OCI-LY1 (cell line): Measurements from ENCODE around the gene RALGPS1.

Experiments used
- H2AFZ ChIP-seq: fragments of 200-600 bp; sonication (generic), shearing (Covaris generic); 2 replicates; pipeline ENCODE4 v1.6.0; 2014; ENCODE audit warnings: antibody characterized with exemption, mild to moderate bottlenecking, low read length
- H3F3A ChIP-seq: fragments of 200-600 bp; sonication (generic), shearing (Covaris generic); 2 replicates; pipeline ENCODE4 v1.6.0; 2014; ENCODE audit warnings: mild to moderate bottlenecking, antibody characterized with exemption, low read length, moderate library complexity; ENCODE audit not compliant: insufficient read depth
- H3K27ac ChIP-seq: fragments of 200-600 bp; sonication (generic); 2 replicates; pipeline ENCODE4 v1.5.1; 2014; ENCODE audit warnings: low read length, mixed run types, mild to moderate bottlenecking, low read depth; ENCODE audit not compliant: poor library complexity, severe bottlenecking
- H3K27me3 ChIP-seq: fragments of 200-600 bp; sonication (generic); 2 replicates; pipeline ENCODE4 v1.6.0; 2014; ENCODE audit warnings: antibody characterized with exemption, mild to moderate bottlenecking, low read length, moderate library complexity; ENCODE audit not compliant: insufficient read depth
- H3K36me3 ChIP-seq: fragments of 200-600 bp; sonication (generic); 2 replicates; pipeline ENCODE4 v1.6.1; 2014; ENCODE audit warnings: mild to moderate bottlenecking, antibody characterized with exemption, low read length, moderate library complexity, mixed read lengths; ENCODE audit not compliant: insufficient read depth
- H3K4me1 ChIP-seq: fragments of 200-600 bp; sonication (generic); 2 replicates; pipeline ENCODE4 v1.5.1; 2014; ENCODE audit warnings: mild to moderate bottlenecking, low read length, moderate library complexity; ENCODE audit not compliant: insufficient read depth, severe bottlenecking
- H3K4me2 ChIP-seq: fragments of 200-600 bp; sonication (generic), shearing (Covaris generic); 2 replicates; pipeline ENCODE4 v1.6.1; 2014; ENCODE audit warnings: low read length
- H3K4me3 ChIP-seq: fragments of 200-600 bp; sonication (generic); 2 replicates; pipeline ENCODE4 v1.5.1; 2014; ENCODE audit warnings: low read length, low read depth, mild to moderate bottlenecking, mixed read lengths; ENCODE audit not compliant: poor library complexity, severe bottlenecking
- H3K79me2 ChIP-seq: fragments of 200-600 bp; shearing (Covaris generic); 2 replicates; pipeline ENCODE4 v1.6.1; 2016; ENCODE audit warnings: mixed run types, low read length, mixed read lengths; ENCODE audit not compliant: insufficient read depth
- H3K9ac ChIP-seq: fragments of 200-600 bp; sonication (generic), shearing (Covaris generic); 2 replicates; pipeline ENCODE4 v1.6.1; 2014; ENCODE audit warnings: mild to moderate bottlenecking, low read length, mixed read lengths
- H3K9me2 ChIP-seq: fragments of 200-600 bp; sonication (generic), shearing (Covaris generic); 2 replicates; pipeline ENCODE4 v1.6.1; 2014; ENCODE audit warnings: low read depth, mild to moderate bottlenecking, low read length, mixed read lengths
- H3K9me3 ChIP-seq: fragments of 200-600 bp; shearing (Covaris generic); 2 replicates; pipeline ENCODE4 v1.6.1; 2014; ENCODE audit warnings: low read length, mixed read lengths
- H4K20me1 ChIP-seq: fragments of 200-600 bp; sonication (generic), shearing (Covaris generic); 2 replicates; pipeline ENCODE4 v1.6.0; 2016; ENCODE audit warnings: mild to moderate bottlenecking, low read length; ENCODE audit not compliant: insufficient read depth
- EZH2 ChIP-seq: fragments of 200-600 bp; sonication (generic), shearing (Covaris generic); IDR thresholded peaks from 2 replicates; pipeline ENCODE4 v1.8.0; 2017; ENCODE audit warnings: borderline replicate concordance, mixed run types, mild to moderate bottlenecking, antibody characterized with exemption, low read length, moderate library complexity, mixed read lengths
- TF ChIP-seq, protein P1 (sequence below): fragments of 200-600 bp; sonication (generic), shearing (Covaris generic); IDR thresholded peaks from 2 replicates; pipeline ENCODE4 v1.5.1; 2017; ENCODE audit warnings: mild to moderate bottlenecking, antibody characterized with exemption, low read length, moderate library complexity, mixed read lengths

The RALGPS1 gene

DNA sequence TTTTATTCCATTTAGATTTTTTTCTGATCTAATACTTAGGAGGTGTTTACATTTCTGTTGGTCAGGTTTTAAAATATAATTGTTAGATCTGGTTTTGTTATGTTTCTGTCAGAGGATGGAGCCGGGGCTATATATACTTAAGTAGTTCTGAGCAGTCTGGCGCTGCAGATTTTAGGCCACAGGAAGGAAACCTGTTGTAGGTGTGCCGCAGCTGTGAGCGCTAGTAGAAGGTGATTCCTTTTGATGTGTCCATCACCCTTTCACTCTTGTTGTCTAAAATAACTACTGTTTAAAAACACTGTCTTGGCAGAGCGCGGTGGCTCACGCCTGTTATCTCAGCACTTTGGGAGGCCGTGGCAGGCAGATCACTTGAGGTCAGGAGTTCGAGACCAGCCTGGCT lies 37.2 kb upstream of the RALGPS1 start:
- H3K4me2 ChIP-seq: no peak overlapping the region
- peaks cover 6% of the 10 kb centered on the region; the same call in 1 of the 2 replicates for H3K36me3 ChIP-seq
- no peaks in the 10 kb centered on the region for H4K20me1 ChIP-seq
- H3K4me1 ChIP-seq: peaks cover 6% of the 10 kb centered on the region
- no peak overlapping the region for H3K4me3 ChIP-seq
- TF ChIP-seq, protein P1, sequence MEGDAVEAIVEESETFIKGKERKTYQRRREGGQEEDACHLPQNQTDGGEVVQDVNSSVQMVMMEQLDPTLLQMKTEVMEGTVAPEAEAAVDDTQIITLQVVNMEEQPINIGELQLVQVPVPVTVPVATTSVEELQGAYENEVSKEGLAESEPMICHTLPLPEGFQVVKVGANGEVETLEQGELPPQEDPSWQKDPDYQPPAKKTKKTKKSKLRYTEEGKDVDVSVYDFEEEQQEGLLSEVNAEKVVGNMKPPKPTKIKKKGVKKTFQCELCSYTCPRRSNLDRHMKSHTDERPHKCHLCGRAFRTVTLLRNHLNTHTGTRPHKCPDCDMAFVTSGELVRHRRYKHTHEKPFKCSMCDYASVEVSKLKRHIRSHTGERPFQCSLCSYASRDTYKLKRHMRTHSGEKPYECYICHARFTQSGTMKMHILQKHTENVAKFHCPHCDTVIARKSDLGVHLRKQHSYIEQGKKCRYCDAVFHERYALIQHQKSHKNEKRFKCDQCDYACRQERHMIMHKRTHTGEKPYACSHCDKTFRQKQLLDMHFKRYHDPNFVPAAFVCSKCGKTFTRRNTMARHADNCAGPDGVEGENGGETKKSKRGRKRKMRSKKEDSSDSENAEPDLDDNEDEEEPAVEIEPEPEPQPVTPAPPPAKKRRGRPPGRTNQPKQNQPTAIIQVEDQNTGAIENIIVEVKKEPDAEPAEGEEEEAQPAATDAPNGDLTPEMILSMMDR: no peak
- TF ChIP-seq EZH2: no peak
- H3F3A ChIP-seq: no peaks in the 10 kb centered on the region
- no peak overlapping the region for H2AFZ ChIP-seq
- H3K27ac ChIP-seq: no peak overlapping the region
- H3K9me3 ChIP-seq: no peaks in the 10 kb centered on the region
- H3K79me2 ChIP-seq: no peaks in the 10 kb centered on the region
- H3K9ac ChIP-seq: no peak overlapping the region
- H3K27me3 ChIP-seq: no peaks in the 10 kb centered on the region
- no peaks in the 10 kb centered on the region for H3K9me2 ChIP-seq

DNA sequence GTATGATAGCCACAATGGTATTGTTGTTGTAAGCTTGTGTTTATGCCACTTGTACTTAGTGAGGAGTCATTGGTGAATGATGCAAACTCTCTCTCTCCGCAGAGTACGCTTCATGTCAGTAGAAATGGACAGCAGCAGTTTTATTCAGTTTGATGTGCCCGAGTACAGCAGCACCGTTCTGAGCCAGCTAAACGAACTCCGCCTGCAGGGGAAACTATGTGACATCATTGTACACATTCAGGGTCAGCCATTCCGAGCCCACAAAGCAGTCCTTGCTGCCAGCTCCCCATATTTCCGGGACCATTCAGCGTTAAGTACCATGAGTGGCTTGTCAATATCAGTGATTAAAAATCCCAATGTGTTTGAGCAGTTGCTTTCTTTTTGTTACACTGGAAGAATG lies 35.3 kb upstream of the RALGPS1 start:
- H3K4me3 ChIP-seq: no peak overlapping the region
- no peak overlapping the region for H3K4me2 ChIP-seq
- H3K9me3 ChIP-seq: no peaks in the 10 kb centered on the region
- peaks cover 6% of the 10 kb centered on the region for H3K4me1 ChIP-seq
- no peak for TF ChIP-seq EZH2
- TF ChIP-seq, protein P1: no peak
- no peaks in the 10 kb centered on the region for H3K9me2 ChIP-seq
- no peaks in the 10 kb centered on the region for H4K20me1 ChIP-seq
- peaks cover 6% of the 10 kb centered on the region; the same call in 1 of the 2 replicates for H3K36me3 ChIP-seq
- H3K27me3 ChIP-seq: no peaks in the 10 kb centered on the region
- no peaks in the 10 kb centered on the region for H3K79me2 ChIP-seq
- no peak overlapping the region for H3K27ac ChIP-seq
- no peak overlapping the region for H2AFZ ChIP-seq
- H3F3A ChIP-seq: no peaks in the 10 kb centered on the region
- H3K9ac ChIP-seq: no peak overlapping the region

DNA sequence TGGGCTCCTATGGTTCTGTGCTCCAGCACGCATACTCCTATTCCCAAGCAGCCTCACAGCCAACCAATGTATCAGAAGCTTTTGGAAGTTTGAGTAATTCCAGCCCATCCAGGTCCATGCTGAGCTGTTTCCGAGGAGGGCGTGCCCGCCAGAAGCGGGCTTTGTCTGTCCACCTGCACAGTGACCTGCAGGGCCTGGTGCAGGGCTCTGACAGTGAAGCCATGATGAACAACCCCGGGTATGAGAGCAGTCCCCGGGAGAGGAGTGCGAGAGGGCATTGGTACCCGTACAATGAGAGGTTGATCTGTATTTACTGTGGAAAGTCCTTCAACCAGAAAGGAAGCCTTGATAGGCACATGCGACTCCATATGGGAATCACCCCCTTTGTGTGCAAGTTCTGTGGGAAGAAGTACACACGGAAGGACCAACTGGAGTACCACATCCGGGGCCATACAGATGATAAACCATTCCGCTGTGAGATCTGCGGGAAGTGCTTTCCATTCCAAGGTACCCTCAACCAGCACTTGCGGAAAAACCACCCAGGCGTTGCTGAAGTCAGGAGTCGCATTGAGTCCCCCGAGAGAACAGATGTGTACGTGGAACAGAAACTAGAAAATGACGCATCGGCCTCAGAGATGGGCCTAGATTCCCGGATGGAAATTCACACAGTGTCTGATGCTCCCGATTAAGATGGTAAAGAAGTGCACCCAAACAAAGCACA lies 34.2 kb upstream of the RALGPS1 start:
- H3K4me1 ChIP-seq: peaks cover 6% of the 10 kb centered on the region
- no peaks in the 10 kb centered on the region for H3K9me2 ChIP-seq
- H3K27ac ChIP-seq: no peak overlapping the region
- H3K9ac ChIP-seq: no peak overlapping the region
- no peaks in the 10 kb centered on the region for H4K20me1 ChIP-seq
- no peak for TF ChIP-seq EZH2
- TF ChIP-seq, protein P1: no peak
- no peak overlapping the region for H3K4me3 ChIP-seq
- H3F3A ChIP-seq: no peaks in the 10 kb centered on the region
- H3K79me2 ChIP-seq: no peaks in the 10 kb centered on the region
- H3K36me3 ChIP-seq: peaks cover 6% of the 10 kb centered on the region; the same call in 1 of the 2 replicates
- no peak overlapping the region for H3K4me2 ChIP-seq
- no peaks in the 10 kb centered on the region for H3K27me3 ChIP-seq
- no peaks in the 10 kb centered on the region for H3K9me3 ChIP-seq
- H2AFZ ChIP-seq: no peak overlapping the region
